GM18873 (cell line): ENCODE results near the gene PPIL6.

Experiments used
- ATAC-seq: cut with Tn5 transposase; IDR thresholded peaks from one replicate; pipeline ENCODE4 v1.9.1; 2021; ENCODE audit warnings: mild to moderate bottlenecking, moderate library complexity, moderate number of reproducible peaks; ENCODE audit not compliant: unreplicated experiment, low FRiP score

Gene PPIL6

GRCh38 chr6:109449795-109450673, 9.6 kb upstream of the PPIL6 start:
- no peak for ATAC-seq

- ATAC-seq = no peak
Observed at GRCh38 chr6:109449064-109449794, 8.8 kb upstream of the PPIL6 start.

- no peak for ATAC-seq
Observed at GRCh38 chr6:109448615-109449014, 8.2 kb upstream of the PPIL6 start.

GRCh38 chr6:109447878-109448555, 7.6 kb upstream of the PPIL6 start:
- no peak for ATAC-seq

- ATAC-seq = no peak
Observed at GRCh38 chr6:109447087-109447486, 6.7 kb upstream of the PPIL6 start.

- no peak for ATAC-seq
Observed at GRCh38 chr6:109446541-109446940, 6.1 kb upstream of the PPIL6 start.

- no peak for ATAC-seq
Observed at GRCh38 chr6:109446072-109446471, 5.6 kb upstream of the PPIL6 start.

- no peak for ATAC-seq
Observed at GRCh38 chr6:109445382-109445781, 5.0 kb upstream of the PPIL6 start.

- no peak for ATAC-seq
Observed at GRCh38 chr6:109443425-109443950, 3.1 kb upstream of the PPIL6 start.

GRCh38 chr6:109442393-109442924, 2.0 kb upstream of the PPIL6 start:
- ATAC-seq = no peak

GRCh38 chr6:109441069-109441816, 815 bp upstream of the PPIL6 start:
- ATAC-seq = peak; percentile 24

GRCh38 chr6:109436041-109436440, 4.4 kb downstream of the PPIL6 start:
- no peak for ATAC-seq

GRCh38 chr6:109434456-109434855, 6.0 kb downstream of the PPIL6 start:
- ATAC-seq = no peak

- no peak for ATAC-seq
Observed at GRCh38 chr6:109429496-109429895, 10.9 kb downstream of the PPIL6 start.

GRCh38 chr6:109428889-109429477, 11.4 kb downstream of the PPIL6 start:
- ATAC-seq = no peak

- no peak for ATAC-seq
Observed at GRCh38 chr6:109424946-109425345, 15.5 kb downstream of the PPIL6 start.

GRCh38 chr6:109421184-109421583, 19.2 kb downstream of the PPIL6 start:
- ATAC-seq = no peak

- ATAC-seq = no peak
Observed at GRCh38 chr6:109420751-109421150, 19.7 kb downstream of the PPIL6 start.

GRCh38 chr6:109417646-109418045, 22.8 kb downstream of the PPIL6 start:
- ATAC-seq = no peak

- no peak for ATAC-seq
Observed at GRCh38 chr6:109411034-109411433, 29.4 kb downstream of the PPIL6 start.
